Type B pancreatic cell (in vitro differentiated cells): Measurements from ENCODE around the gene USP17L19. TPM values are rescaled to one million over a fixed set of nuclear protein-coding genes. Genes with fewer than 3 reads are reported as not detected.
"Not testable (repeated sequence)": the region's sequence is repeated elsewhere in the genome, so short reads cannot be mapped to it uniquely, and the experiment has no call there.

Experiments used
- DNase-seq: peaks from one replicate; pipeline ENCODE4 v3.0.0; 2021; ENCODE audit warnings: mixed read lengths; ENCODE audit not compliant: unreplicated experiment; ENCODE audit errors: extremely low spot score
- H3K27ac Mint-ChIP-seq: 2 replicates; pipeline ENCODE4 v1.8.0; 2021; ENCODE audit warnings: mild to moderate bottlenecking, mixed read lengths
- H3K27me3 Mint-ChIP-seq: 2 replicates; pipeline ENCODE4 v1.8.0; 2021; ENCODE audit warnings: mixed read lengths
- H3K36me3 Mint-ChIP-seq: 2 replicates; pipeline ENCODE4 v1.8.0; 2021; ENCODE audit warnings: mixed read lengths
- H3K4me1 Mint-ChIP-seq: one replicate; pipeline ENCODE4 v1.8.0; 2021; ENCODE audit warnings: mixed read lengths; ENCODE audit not compliant: unreplicated experiment
- H3K4me3 Mint-ChIP-seq: 2 replicates; pipeline ENCODE4 v1.8.0; 2021; ENCODE audit warnings: mild to moderate bottlenecking, mixed read lengths
- H3K9me3 Mint-ChIP-seq: 2 replicates; pipeline ENCODE4 v1.8.0; 2021; ENCODE audit warnings: mixed read lengths
- long read RNA-seq: library from polyadenylated mRNA; unstranded; transcript quantifications from one replicate; pipeline ENCODE4 v2.0.0, GENCODE V29; 2020
- total RNA-seq: library from RNA; stranded (reverse); gene quantifications from 2 replicates; pipeline ENCODE4 v1.2.1, GENCODE V29; 2021; ENCODE audit warnings: low replicate concordance

The USP17L19 gene, protein sequence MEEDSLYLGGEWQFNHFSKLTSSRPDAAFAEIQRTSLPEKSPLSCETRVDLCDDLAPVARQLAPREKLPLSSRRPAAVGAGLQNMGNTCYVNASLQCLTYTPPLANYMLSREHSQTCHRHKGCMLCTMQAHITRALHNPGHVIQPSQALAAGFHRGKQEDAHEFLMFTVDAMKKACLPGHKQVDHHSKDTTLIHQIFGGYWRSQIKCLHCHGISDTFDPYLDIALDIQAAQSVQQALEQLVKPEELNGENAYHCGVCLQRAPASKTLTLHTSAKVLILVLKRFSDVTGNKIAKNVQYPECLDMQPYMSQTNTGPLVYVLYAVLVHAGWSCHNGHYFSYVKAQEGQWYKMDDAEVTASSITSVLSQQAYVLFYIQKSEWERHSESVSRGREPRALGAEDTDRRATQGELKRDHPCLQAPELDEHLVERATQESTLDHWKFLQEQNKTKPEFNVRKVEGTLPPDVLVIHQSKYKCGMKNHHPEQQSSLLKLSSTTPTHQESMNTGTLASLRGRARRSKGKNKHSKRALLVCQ
- total RNA-seq = not detected in 2 replicates
- long read RNA-seq = 0 reads

DNA sequence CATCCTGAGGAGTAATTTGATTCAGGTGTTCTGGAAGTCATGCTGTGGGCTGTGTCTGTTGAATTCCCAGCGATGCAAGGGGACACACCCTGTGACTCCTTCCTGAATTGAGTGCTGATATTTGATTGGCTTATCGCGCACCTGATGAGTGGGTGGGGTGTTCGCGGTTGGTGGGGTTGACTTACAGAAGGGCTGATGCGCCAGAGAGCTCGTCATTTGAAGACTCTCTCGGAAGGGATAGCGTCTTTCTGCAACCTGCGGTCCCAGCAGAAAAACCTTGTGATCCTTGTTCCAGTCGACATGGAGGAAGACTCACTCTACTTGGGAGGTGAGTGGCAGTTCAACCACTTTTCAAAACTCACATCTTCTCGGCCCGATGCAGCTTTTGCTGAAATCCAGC, at the start of gene USP17L19:
Gene USP17L19 (plus strand): TSS at position 301 of the 400 bp plus-strand sequence. CDS start 0 bp downstream, at position 301.
- not testable (repeated sequence) for DNase-seq, H3K9me3 Mint-ChIP-seq, H3K4me3 Mint-ChIP-seq, H3K4me1 Mint-ChIP-seq, H3K27ac Mint-ChIP-seq, H3K36me3 Mint-ChIP-seq, H3K27me3 Mint-ChIP-seq

GRCh38 chr4:9210357-9210756, 42.8 kb upstream of the USP17L19 start, which contains the start of gene USP17L10:
TSS of gene USP17L10 (plus strand) at chr4:9210657. CDS start at chr4:9210657, 0 bp downstream.
- not testable (repeated sequence) for H3K27me3 Mint-ChIP-seq, H3K27ac Mint-ChIP-seq, H3K4me1 Mint-ChIP-seq, H3K36me3 Mint-ChIP-seq, H3K4me3 Mint-ChIP-seq, H3K9me3 Mint-ChIP-seq, DNase-seq

DNA sequence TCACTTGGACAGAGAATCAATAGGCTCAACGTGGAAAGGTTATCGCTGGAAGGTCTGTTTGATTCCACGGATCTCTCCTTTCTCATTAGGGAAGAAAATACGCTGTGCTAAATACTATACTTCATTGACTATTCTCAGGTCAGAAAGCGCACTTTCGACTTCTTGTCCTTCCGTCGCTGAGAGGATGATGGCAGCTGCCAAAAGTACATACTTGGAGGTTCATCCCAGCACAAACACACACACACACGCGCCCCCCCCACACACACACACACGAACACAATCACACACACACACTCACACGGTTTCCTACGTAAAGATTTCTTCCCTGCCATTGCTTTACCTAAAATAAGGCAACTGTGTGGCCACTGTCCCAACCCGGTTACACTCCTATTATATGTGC, 38.5 kb upstream of the USP17L19 start:
- H3K27ac Mint-ChIP-seq, H3K27me3 Mint-ChIP-seq, H3K9me3 Mint-ChIP-seq, H3K4me3 Mint-ChIP-seq, DNase-seq, H3K36me3 Mint-ChIP-seq, H3K4me1 Mint-ChIP-seq: not testable (repeated sequence)

DNA sequence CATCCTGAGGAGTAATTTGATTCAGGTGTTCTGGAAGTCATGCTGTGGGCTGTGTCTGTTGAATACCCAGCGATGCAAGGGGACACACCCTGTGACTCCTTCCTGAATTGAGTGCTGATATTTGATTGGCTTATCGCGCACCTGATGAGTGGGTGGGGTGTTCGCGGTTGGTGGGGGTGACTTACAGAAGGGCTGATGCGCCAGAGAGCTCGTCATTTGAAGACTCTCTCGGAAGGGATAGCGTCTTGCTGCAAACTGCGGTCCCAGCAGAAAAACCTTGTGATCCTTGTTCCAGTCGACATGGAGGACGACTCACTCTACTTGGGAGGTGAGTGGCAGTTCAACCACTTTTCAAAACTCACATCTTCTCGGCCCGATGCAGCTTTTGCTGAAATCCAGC, 38.1 kb upstream of the USP17L19 start, which contains the start of gene USP17L11:
Gene USP17L11 (plus strand): TSS at position 301 of the 400 bp plus-strand sequence. CDS start 0 bp downstream, at position 301.
- H3K36me3 Mint-ChIP-seq, H3K9me3 Mint-ChIP-seq, H3K4me3 Mint-ChIP-seq, DNase-seq, H3K27ac Mint-ChIP-seq, H3K4me1 Mint-ChIP-seq, H3K27me3 Mint-ChIP-seq: not testable (repeated sequence)

- H3K27ac Mint-ChIP-seq, H3K36me3 Mint-ChIP-seq, H3K4me3 Mint-ChIP-seq, H3K4me1 Mint-ChIP-seq, H3K9me3 Mint-ChIP-seq, H3K27me3 Mint-ChIP-seq, DNase-seq: not testable (repeated sequence)
Measured at GRCh38 chr4:9219852-9220251, 33.3 kb upstream of the USP17L19 start, which contains the start of gene USP17L12. TSS of gene USP17L12 (plus strand) at chr4:9220152. CDS start at chr4:9220152, 0 bp downstream.

- H3K27ac Mint-ChIP-seq, H3K4me1 Mint-ChIP-seq, H3K27me3 Mint-ChIP-seq, H3K36me3 Mint-ChIP-seq, H3K9me3 Mint-ChIP-seq, DNase-seq, H3K4me3 Mint-ChIP-seq: not testable (repeated sequence)
Measured at GRCh38 chr4:9224596-9224995, 28.6 kb upstream of the USP17L19 start, which contains the start of gene USP17L13. TSS of gene USP17L13 (plus strand) at chr4:9224896. CDS start at chr4:9224896, 0 bp downstream.

GRCh38 chr4:9230249-9230648, 22.9 kb upstream of the USP17L19 start:
- H3K36me3 Mint-ChIP-seq, H3K4me1 Mint-ChIP-seq, DNase-seq, H3K9me3 Mint-ChIP-seq, H3K27me3 Mint-ChIP-seq, H3K4me3 Mint-ChIP-seq, H3K27ac Mint-ChIP-seq: not testable (repeated sequence)

DNA sequence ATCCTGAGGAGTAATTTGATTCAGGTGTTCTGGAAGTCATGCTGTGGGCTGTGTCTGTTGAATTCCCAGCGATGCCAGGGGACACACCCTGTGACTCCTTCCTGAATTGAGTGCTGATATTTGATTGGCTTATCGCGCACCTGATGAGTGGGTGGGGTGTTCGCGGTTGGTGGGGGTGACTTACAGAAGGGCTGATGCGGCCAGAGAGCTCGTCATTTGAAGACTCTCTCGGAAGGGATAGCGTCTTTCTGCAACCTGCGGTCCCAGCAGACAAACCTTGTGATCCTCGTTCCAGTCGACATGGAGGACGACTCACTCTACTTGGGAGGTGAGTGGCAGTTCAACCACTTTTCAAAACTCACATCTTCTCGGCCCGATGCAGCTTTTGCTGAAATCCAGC, 19.1 kb upstream of the USP17L19 start, which contains the start of gene USP17L15:
Gene USP17L15 (plus strand): TSS at position 301 of the 400 bp plus-strand sequence. CDS start 0 bp downstream, at position 301.
- not testable (repeated sequence) for H3K4me3 Mint-ChIP-seq, H3K4me1 Mint-ChIP-seq, H3K27me3 Mint-ChIP-seq, DNase-seq, H3K36me3 Mint-ChIP-seq, H3K27ac Mint-ChIP-seq, H3K9me3 Mint-ChIP-seq

- H3K36me3 Mint-ChIP-seq, H3K27me3 Mint-ChIP-seq, H3K4me3 Mint-ChIP-seq, DNase-seq, H3K4me1 Mint-ChIP-seq, H3K27ac Mint-ChIP-seq, H3K9me3 Mint-ChIP-seq: not testable (repeated sequence)
Measured at GRCh38 chr4:9238461-9238860, 14.7 kb upstream of the USP17L19 start.

- H3K9me3 Mint-ChIP-seq = not testable (repeated sequence)
Measured at GRCh38 chr4:9243579-9243978, 9.6 kb upstream of the USP17L19 start, which contains the start of gene USP17L17. TSS of gene USP17L17 (plus strand) at chr4:9243879. CDS start at chr4:9243879, 0 bp downstream.

GRCh38 chr4:9247953-9248680, 5.1 kb upstream of the USP17L19 start, which contains the start of gene USP17L18:
TSS of gene USP17L18 (plus strand) at chr4:9248630. CDS start at chr4:9248630, 0 bp downstream.
- H3K27me3 Mint-ChIP-seq, H3K9me3 Mint-ChIP-seq, H3K4me3 Mint-ChIP-seq, H3K27ac Mint-ChIP-seq, H3K36me3 Mint-ChIP-seq, H3K4me1 Mint-ChIP-seq: not testable (repeated sequence)
- DNase-seq = peak; percentile 62

More at GRCh38 chr4:9243579-9243978, 9.6 kb upstream of the USP17L19 start, which contains the start of gene USP17L17:
- H3K4me1 Mint-ChIP-seq, H3K36me3 Mint-ChIP-seq, H3K4me3 Mint-ChIP-seq, DNase-seq, H3K27ac Mint-ChIP-seq, H3K27me3 Mint-ChIP-seq: not testable (repeated sequence)

GRCh38 chr4:9257824-9258223, 4.6 kb downstream of the USP17L19 start, which contains the start of gene USP17L20:
TSS of gene USP17L20 (plus strand) at chr4:9258124. CDS start at chr4:9258124, 0 bp downstream.
- H3K4me3 Mint-ChIP-seq, H3K9me3 Mint-ChIP-seq, H3K27ac Mint-ChIP-seq, H3K27me3 Mint-ChIP-seq, H3K4me1 Mint-ChIP-seq, DNase-seq, H3K36me3 Mint-ChIP-seq: not testable (repeated sequence)

DNA sequence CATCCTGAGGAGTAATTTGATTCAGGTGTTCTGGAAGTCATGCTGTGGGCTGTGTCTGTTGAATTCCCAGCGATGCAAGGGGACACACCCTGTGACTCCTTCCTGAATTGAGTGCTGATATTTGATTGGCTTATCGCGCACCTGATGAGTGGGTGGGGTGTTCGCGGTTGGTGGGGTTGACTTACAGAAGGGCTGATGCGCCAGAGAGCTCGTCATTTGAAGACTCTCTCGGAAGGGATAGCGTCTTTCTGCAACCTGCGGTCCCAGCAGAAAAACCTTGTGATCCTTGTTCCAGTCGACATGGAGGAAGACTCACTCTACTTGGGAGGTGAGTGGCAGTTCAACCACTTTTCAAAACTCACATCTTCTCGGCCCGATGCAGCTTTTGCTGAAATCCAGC, 9.4 kb downstream of the USP17L19 start, which contains the start of gene USP17L21:
Gene USP17L21 (plus strand): TSS at position 301 of the 400 bp plus-strand sequence. CDS start 0 bp downstream, at position 301.
- H3K4me3 Mint-ChIP-seq, H3K4me1 Mint-ChIP-seq, H3K27me3 Mint-ChIP-seq, H3K36me3 Mint-ChIP-seq, H3K27ac Mint-ChIP-seq, H3K9me3 Mint-ChIP-seq, DNase-seq: not testable (repeated sequence)
